ENCODE results near the gene GIPC1.

The GIPC1 gene

GRCh38 chr19:14432791-14433553 lies 63.0 kb downstream of the GIPC1 start, which contains the start of gene PKN1:
PKN1 (plus strand) TSS chr19:14433306; CDS start chr19:14433522, 216 bp downstream.
- FAIRE-seq: no peak

DNA sequence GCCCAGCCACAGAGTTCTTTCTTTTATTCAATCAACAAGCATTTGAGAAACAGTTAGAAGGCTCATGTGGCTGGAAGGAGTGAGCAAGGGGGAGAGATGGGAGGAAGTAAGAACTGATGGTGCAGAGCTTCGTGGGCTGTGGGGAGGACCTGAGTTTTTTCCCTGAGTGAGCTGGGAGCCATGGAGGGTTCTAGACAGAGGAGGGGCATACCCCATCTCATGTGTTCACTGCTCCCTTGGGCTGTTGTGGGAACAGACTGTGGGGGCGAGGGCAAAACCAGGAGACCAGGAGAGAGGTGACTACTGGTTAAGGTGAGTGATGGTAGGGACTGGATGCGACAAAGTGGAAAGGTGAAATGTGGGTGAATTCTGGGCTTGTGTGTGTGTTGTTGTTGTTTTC lies 65.2 kb downstream of the GIPC1 start:
- no peak for FAIRE-seq

DNA sequence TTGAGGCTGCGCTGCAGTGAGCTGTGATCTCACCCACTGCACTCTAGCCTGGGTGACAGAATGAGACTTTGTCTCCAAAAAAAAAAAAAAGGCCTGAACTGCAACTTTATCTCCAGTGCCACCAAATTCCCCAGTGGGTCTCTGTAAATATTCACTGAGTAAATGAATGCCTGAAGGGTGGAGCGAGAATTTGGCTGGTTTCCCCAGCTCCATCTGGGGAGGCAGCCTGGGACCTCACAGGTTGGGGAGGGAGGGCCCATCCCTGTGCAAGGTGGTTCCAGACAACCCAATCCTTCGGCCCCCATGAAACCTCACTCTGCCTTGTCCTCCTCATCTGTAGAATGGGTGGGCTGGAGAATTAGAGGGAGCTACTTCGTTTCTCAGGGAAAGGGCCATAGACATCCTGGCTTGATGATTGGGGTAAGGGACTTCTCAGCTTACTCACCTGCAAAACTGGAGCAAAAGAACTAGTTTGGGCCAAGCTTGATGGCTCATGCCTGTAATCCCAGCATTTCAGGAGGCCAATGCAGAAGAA lies 67.0 kb downstream of the GIPC1 start:
- FAIRE-seq: no peak

All from A204.1 (cell line).